GM19043 (cell line): ENCODE measurements around the gene VEPH1.
A peak's percentile ranks its signal among the peaks of the same experiment; 100 is the strongest.

ENCODE experiments used
- ATAC-seq: cut with Tn5 transposase; IDR thresholded peaks from one replicate; pipeline ENCODE4 v1.9.1; 2021; ENCODE audit warnings: low read depth; ENCODE audit not compliant: unreplicated experiment

The VEPH1 gene

GRCh38 chr3:157502916-157503595 is at the start of gene VEPH1:
Gene VEPH1, minus strand, starts transcription at chr3:157503416. Its CDS starts 8,067 bp downstream, at chr3:157495349.
- no peak for ATAC-seq

GRCh38 chr3:157551961-157552360 is 48.7 kb upstream of the VEPH1 start:
- ATAC-seq = no peak

DNA sequence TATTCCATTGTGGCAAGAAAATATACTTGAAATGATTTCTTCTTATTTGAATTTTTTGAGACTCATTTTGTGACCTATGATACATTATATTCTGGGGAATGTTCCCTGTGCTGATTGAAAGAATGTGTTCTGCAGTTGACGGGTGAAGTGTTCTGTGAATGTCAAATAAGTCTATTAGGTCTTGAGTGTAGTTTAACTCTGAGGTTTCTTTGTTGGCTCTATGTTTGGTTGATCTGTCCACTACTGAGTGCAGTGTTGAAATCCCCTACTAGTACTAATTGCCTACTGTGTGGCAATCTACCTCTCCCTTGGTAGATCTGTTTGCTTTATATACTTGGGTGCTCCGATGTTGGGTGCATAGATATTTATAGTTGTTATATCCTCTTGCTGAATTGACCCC is 46.3 kb upstream of the VEPH1 start:
- ATAC-seq = no peak

DNA sequence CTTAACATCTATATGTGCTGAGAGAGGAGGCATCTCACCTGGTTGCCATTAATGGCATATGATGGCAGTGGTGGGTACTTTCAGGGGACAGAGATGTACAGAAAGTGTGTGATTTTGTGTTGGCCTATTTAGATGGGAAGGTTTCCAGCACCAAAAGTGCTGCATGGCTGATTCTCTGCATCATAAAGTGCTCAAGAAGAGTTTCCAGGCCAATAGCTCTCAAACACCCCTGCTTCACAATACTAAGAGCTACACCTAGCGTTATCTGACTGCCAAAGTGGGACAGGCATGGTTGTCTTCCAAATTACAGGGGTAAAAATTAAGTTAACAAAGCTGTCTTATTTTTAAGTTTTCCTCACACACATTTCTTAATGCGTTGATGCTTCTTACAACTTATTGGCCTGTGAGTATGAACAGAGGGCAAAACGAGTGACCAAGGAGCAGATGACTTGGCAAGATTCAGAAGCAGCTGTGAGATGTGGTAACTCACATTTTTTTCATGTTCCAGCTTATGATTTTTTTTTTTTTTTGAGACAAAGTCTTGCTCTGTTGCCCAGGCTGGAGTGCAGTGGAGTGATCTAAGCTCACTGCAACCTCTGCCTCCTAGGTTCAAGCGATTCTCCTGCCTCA is 41.4 kb upstream of the VEPH1 start:
- ATAC-seq = no peak

DNA sequence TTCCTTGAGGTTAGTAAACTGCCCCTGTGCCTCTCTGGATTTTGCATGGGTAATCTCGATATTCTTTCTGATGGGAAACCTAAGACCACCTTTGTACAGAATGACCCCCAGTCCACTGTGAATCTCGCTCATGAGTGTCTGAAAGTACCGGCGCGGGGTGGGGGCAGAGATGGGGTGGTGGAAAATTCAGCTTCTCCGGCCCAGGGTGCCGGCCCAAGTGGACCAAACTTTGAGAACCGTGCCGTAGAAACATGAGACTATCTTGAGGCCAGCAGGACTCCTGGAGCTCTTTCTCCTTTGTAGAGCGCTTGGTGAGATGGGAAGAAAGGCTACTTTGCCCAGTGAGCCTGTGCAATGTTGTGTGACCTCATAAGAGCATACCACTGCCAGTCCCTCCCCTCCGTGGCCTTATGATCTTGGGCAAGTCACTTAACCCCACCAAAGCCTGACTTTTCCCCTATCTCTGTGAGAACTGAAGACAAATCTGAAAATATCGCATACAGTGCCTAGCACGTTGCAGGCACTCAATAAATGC is 40.4 kb upstream of the VEPH1 start:
- ATAC-seq = no peak

DNA sequence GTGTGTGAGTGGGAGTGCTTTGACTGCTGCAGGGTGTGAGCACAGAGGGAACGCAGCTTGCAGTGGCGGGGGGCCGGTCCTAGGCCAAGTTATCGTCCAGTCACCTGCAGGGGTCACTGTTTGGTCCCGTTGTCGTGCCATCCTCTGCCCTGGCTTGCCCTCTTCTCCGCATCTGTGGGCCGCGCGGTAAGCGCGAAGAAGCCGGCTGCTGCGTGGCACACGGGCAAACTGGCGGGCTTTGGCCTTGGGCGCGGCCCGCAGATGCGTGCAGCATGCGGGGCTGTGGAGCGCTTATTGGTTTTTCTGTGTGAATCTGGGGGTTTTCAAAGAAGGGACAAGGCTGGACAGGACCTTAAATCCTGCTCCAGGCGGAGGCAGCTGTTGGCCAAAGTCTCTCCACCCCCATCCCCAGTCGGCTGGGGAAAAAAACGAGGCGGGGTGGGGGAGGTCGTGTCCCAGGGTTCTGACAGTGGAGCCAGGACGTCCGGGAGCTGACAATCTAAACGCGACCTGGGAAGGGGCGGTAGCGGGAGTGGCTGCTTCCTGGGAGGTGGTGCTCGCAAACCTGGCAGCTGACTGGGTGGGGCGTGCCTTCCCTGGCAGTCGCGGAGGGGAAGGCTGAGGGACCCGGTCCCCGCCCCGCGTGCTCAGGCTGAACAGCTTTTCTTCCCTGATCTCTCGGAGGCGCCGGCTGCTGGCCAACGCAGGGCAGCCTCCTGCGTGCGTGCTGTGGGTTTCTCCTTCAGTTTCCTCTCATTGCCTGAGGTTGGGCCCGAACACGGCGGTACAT is 39.7 kb upstream of the VEPH1 start:
- ATAC-seq = no peak

- no peak for ATAC-seq
Measured at GRCh38 chr3:157541506-157542236, 38.5 kb upstream of the VEPH1 start.

- no peak for ATAC-seq
Measured at GRCh38 chr3:157540656-157541055, 37.4 kb upstream of the VEPH1 start.

- ATAC-seq = no peak
Measured at GRCh38 chr3:157535667-157536066, 32.5 kb upstream of the VEPH1 start.

DNA sequence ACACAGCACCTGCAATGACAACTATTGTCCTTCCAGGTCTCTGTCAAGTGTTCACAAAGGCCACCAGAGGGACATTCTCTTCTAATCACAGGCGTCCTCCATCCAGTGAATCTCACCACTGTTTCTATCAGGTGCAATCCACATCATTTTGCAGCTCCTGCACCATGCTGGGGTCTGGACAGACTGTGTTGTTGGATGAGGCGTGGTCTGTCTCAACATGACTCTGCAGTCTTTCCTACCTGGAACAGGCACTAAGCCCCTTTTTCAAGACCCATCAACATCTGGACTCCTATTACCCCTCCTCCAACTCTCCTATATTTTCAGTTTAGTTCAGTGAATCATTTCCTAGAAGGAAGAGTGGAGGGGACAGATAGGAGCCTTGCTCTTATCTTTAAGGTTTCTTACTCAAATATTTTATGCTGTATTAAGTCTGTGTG is 31.5 kb upstream of the VEPH1 start:
- no peak for ATAC-seq

DNA sequence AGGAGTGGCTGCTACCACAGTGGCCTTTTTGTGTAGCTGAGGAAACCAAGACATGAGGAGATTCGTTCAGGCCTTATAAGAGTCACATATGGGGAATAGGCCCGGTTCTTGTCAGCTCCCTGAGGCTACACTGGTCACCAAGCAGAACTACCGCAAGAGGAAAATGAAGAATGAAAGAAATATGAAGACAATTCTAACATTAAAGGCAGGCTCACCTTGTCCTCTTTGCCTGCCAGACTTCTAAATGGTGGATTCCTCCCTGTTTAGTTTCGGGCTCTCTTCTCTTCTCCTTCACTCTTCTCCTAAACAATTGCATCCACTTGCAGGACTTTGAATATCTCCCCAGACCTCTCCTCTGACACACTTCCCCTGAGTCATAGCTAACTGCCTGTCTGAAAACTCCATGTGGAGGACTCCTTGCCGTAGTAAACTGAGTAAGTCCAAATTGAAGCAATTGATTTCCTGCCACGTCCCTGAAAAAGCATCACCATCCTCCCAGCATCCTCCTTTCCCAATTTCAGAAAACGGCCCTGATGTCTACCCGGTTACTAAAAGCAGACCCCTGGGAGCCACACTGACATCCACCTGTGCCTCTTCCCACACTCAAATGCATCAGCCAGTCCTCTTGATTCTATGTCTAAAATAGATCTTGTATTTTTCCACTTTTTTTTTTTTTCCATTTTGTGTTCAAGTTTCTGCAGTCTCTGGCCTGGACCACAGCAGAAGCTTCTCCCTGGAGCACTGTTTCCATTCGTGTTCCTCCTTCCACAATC is 30.3 kb upstream of the VEPH1 start:
- ATAC-seq = no peak

GRCh38 chr3:157532529-157533297 is 29.5 kb upstream of the VEPH1 start:
- peak; percentile 81 for ATAC-seq

GRCh38 chr3:157531771-157532170 is 28.6 kb upstream of the VEPH1 start:
- ATAC-seq = no peak

DNA sequence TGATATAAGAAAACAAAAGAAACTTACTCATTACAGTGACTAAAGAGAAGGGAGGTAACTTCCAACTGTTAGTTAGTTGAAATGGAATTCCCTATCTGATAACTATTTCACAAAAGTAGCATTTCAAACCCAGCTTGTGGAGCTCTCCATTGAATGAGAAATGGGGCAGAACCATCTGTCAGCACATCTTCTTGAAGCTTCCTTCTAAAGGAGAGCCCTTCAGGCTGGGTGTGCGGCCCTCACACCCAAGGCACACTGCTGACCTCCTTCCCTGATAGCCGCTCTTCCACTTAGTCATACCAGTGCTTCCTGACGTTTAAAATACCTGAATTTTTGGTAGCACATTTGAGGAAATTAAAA is 28.1 kb upstream of the VEPH1 start:
- no peak for ATAC-seq

DNA sequence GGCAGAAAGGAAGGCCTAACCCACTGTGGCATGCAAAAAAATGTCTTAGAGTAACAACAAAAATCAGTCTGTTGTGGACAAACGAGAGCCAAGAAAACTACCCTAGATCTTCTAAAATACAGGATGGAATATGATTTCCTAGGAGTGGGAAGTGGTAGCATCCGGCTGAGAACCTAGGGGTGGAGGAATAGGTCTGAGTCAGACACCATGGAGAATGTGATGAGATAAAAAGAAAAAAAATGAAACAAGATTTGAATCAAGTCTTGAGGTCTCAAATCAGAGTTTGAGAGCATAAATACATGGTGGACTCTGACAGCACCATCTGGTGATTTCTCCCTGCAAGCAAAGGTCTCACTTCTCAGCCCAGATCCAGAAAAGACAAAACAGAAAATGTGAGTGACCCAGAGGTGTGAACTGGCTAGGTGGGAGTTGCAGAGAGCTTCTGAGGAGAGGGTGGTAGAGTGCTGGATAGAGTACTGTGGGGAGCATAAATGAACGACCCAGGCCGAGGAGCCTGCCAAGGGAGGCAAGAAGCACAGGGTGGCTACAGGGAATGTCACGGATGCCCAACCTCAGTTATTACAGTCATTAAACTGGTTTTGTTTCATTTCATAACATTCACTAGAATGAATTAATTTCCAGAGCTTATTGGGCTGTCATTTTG is 27.6 kb upstream of the VEPH1 start:
- no peak for ATAC-seq

- ATAC-seq = no peak
Measured at GRCh38 chr3:157529751-157530150, 26.5 kb upstream of the VEPH1 start.

DNA sequence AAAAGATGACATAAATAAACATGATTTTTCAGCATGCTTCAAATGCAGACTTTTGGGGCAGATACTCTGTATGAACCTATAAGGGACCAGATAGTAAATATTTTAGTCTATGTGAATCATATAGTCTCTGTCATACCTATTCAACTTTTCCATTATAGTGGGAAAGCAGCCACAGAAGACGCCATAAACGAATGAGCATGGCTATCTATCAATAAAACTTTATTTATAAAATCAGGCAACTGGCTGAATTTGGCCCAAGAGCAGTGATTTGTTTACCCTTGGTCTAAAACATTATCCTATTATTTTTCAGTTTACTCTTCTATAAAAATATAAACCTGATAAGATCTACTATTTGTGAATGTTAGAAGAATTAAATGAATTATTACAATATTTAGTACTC is 25.9 kb upstream of the VEPH1 start:
- ATAC-seq = no peak

DNA sequence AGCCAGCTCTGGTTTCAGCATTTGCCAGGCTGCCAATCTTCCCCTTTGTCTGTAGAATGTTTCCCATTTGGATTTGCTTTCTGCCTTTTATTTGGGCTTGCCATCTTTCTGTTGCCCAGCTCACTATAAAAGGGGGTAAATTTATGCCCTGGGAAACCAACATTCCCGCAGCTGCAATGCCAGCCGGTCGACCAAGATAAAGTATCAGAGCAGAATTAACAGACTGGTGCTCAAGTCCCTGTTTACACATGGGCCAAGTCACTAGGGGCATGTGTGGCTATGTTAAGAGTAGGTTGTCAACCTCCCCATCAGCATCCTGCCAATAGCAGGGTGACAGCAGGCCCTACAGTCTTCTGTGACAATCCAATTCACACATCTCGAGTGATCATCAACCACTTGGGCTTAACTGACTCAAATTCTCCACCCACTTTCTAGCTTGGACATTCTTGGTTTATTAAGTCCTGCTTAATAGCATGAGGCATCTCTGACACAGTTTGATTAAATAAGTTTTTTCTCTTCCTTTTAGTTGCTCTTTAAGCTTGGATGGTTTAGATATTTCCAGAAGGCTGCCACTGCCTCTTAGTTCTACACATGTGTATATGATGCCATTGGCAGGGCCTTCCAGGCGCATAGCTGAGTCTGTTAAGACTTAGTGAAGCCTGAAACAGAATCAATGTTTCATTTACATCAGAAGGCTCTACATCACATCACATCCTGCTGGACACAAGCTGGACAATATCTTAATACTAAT is 24.1 kb upstream of the VEPH1 start:
- no peak for ATAC-seq
